A549 (cell line): ENCODE results near the gene DSCAM. TPM values are rescaled to one million over a fixed set of nuclear protein-coding genes. Genes with fewer than 3 reads are reported as not detected.

Experiments
- ATAC-seq, 2 experiments: fragments of 200-7000 bp in 1 of 2; fragments of >200 bp in 1 of 2; cut with Nextera tagmentation in 1 of 2; cut with Tn5 transposase in 1 of 2; 3 replicates each; pipeline versions ENCODE4 v1.8.0 to v1.9.1; 2018 to 2020; ENCODE audit warnings: mild to moderate bottlenecking in 1 of 2, moderate library complexity in 1 of 2
- CTCF ChIA-PET: fragments of 300-600 bp; sonication (Branson Sonifier 250); formaldehyde crosslinking; extraction: SDS; loops from one replicate; lab custom pipeline; 2021; ENCODE audit warnings: antibody characterized with exemption, inconsistent platforms; lab: Yijun Ruan, JAX
- POLR2A ChIA-PET: fragments of 350-600 bp; formaldehyde crosslinking; extraction: SDS; loops from one replicate; lab custom pipeline; 2021; ENCODE audit warnings: antibody characterized with exemption, inconsistent platforms; lab: Yijun Ruan, JAX
- DNase-seq, 2 experiments: peaks; one replicate each; pipeline versions ENCODE4 v3.0.0 to v3.0.0-alpha.2; 2011 to 2016; ENCODE audit warnings: low read depth in 1 of 2, low spot score in 1 of 2
- FAIRE-seq: peaks from 2 replicates; lab custom pipeline; 2011; peaks lifted over from hg19 to GRCh38; lab: Jason Lieb, UNC
- H3K27ac ChIP-seq, 2 experiments: fragments of >200 bp; sonication (Bioruptor Twin); formaldehyde crosslinking; 3 replicates each; pipeline ENCODE4 v1.5.1; 2016 to 2017
- H3K4me1 ChIP-seq: fragments of >200 bp; sonication (Bioruptor Twin); formaldehyde crosslinking; 3 replicates; pipeline ENCODE4 v1.6.1; 2016
- H3K4me2 ChIP-seq: fragments of >200 bp; sonication (Bioruptor Twin); formaldehyde crosslinking; 3 replicates; pipeline ENCODE4 v1.6.1; 2016
- H3K4me3 ChIP-seq: fragments of >200 bp; sonication (Bioruptor Twin); formaldehyde crosslinking; 3 replicates; pipeline ENCODE4 v1.5.1; 2016
- H3K9me3 ChIP-seq: fragments of >200 bp; sonication (Bioruptor Twin); formaldehyde crosslinking; 3 replicates; pipeline ENCODE4 v1.6.1; 2016
- CBX2 ChIP-seq: fragments of 200-600 bp; sonication (generic); IDR thresholded peaks from 2 replicates; pipeline ENCODE4 v1.6.1; 2016; ENCODE audit warnings: low read depth, mild to moderate bottlenecking, borderline replicate concordance
- CBX8 ChIP-seq: fragments of 200-600 bp; sonication (generic); IDR thresholded peaks from 2 replicates; pipeline ENCODE4 v1.6.1; 2016
- CEBPB ChIP-seq, 2 experiments: fragments of >200 bp in 1 of 2; sonication (Bioruptor Twin) in 1 of 2; formaldehyde crosslinking in 1 of 2; IDR thresholded peaks; 2 replicates each; pipeline ENCODE4 v1.6.1; 2012 to 2016
- CHD4 ChIP-seq: fragments of 200-600 bp; sonication (generic); IDR thresholded peaks from 2 replicates; pipeline ENCODE4 v1.6.1; 2016; ENCODE audit warnings: antibody characterized with exemption, mild to moderate bottlenecking, borderline replicate concordance
- ESRRA ChIP-seq: fragments of 150-350 bp; IDR thresholded peaks from 2 replicates; pipeline ENCODE4 v1.6.1; 2014; ENCODE audit warnings: mild to moderate bottlenecking, low read length, borderline replicate concordance
- FOSL2 ChIP-seq, 2 experiments: fragments of 450-650 bp in 1 of 2; fragments of >200 bp in 1 of 2; sonication (Bioruptor Twin) in 1 of 2; formaldehyde crosslinking; IDR thresholded peaks; 2 replicates each; pipeline versions ENCODE4 v1.5.0 to v1.6.1; 2016 to 2020; ENCODE audit warnings: mild to moderate bottlenecking in 1 of 2, moderate library complexity in 1 of 2
- FOXS1 ChIP-seq: fragments of 250-450 bp; sonication (Bioruptor Pico); IDR thresholded peaks from 2 replicates; pipeline ENCODE4 v1.5.0; 2020; ENCODE audit warnings: mild to moderate bottlenecking, moderate library complexity
- HDAC2 ChIP-seq: fragments of 200-600 bp; sonication (generic); IDR thresholded peaks from 2 replicates; pipeline ENCODE4 v1.6.1; 2016
- HOXA7 ChIP-seq: fragments of 250-450 bp; sonication (Bioruptor Pico); IDR thresholded peaks from 2 replicates; pipeline ENCODE4 v1.5.0; 2020; ENCODE audit warnings: mild to moderate bottlenecking, moderate library complexity
- HOXB13 ChIP-seq: fragments of 250-450 bp; sonication (Bioruptor Pico); IDR thresholded peaks from 2 replicates; pipeline ENCODE4 v1.5.0; 2020; ENCODE audit warnings: low read depth, mild to moderate bottlenecking, moderate library complexity
- HOXB5 ChIP-seq: fragments of 250-450 bp; sonication (Bioruptor Pico); IDR thresholded peaks from 2 replicates; pipeline ENCODE4 v1.5.0; 2020; ENCODE audit warnings: mild to moderate bottlenecking, moderate library complexity
- KDM1A ChIP-seq: fragments of 200-600 bp; sonication (generic); IDR thresholded peaks from 2 replicates; pipeline ENCODE4 v1.6.1; 2016; ENCODE audit warnings: low read depth, mild to moderate bottlenecking
- MAFK ChIP-seq: fragments of 450-650 bp; IDR thresholded peaks from 2 replicates; pipeline ENCODE4 v1.6.1; 2014; ENCODE audit not compliant: partially characterized antibody
- MYC ChIP-seq: IDR thresholded peaks from 2 replicates; pipeline ENCODE4 v1.6.1; 2012; ENCODE audit warnings: mild to moderate bottlenecking, inconsistent platforms, low read length, improper control_type of control experiment, borderline replicate concordance
- NFE2L2 ChIP-seq: fragments of 150-350 bp; conservative IDR thresholded peaks from 2 replicates; pipeline ENCODE4 v1.6.1; 2014; ENCODE audit warnings: low read length
- RAD21 ChIP-seq, 2 experiments: fragments of >200 bp in 1 of 2; sonication (Bioruptor Twin) in 1 of 2; formaldehyde crosslinking in 1 of 2; IDR thresholded peaks in 1 of 2; conservative IDR thresholded peaks in 1 of 2; 2 replicates in 1 of 2; 3 replicates in 1 of 2; pipeline ENCODE4 v1.6.1; 2012 to 2018; ENCODE audit warnings: inconsistent platforms in 1 of 2
- RARB ChIP-seq: fragments of 250-450 bp; sonication (Bioruptor Pico); IDR thresholded peaks from 2 replicates; pipeline ENCODE4 v1.8.0; 2021; ENCODE audit warnings: mild to moderate bottlenecking, moderate library complexity
- RCOR1 ChIP-seq: fragments of 150-350 bp; IDR thresholded peaks from 2 replicates; pipeline ENCODE4 v1.6.1; 2014; ENCODE audit warnings: antibody characterized with exemption, low read length, low read depth
- RNF2 ChIP-seq: fragments of 200-600 bp; sonication (generic); IDR thresholded peaks from 2 replicates; pipeline ENCODE4 v1.6.1; 2016; ENCODE audit warnings: low read depth, mild to moderate bottlenecking, antibody characterized with exemption, moderate library complexity, borderline replicate concordance
- TFCP2L1 ChIP-seq: fragments of 250-450 bp; sonication (Bioruptor Pico); IDR thresholded peaks from 2 replicates; pipeline ENCODE4 v1.5.0; 2021; ENCODE audit warnings: mild to moderate bottlenecking
- ZC3H11A ChIP-seq: fragments of 450-650 bp; IDR thresholded peaks from 2 replicates; pipeline ENCODE4 v1.6.1; 2014; ENCODE audit warnings: antibody characterized with exemption, mild to moderate bottlenecking
- ZSCAN20 ChIP-seq: fragments of 250-450 bp; sonication (Bioruptor Pico); IDR thresholded peaks from 2 replicates; pipeline ENCODE4 v1.8.0; 2022; ENCODE audit warnings: mild to moderate bottlenecking, moderate library complexity
- WGBS: methylation state at CpG from one replicate; pipeline ENCODE4 v1.1.6; 2017; ENCODE audit errors: missing lambda C conversion rate; 5-methylcytosine and 5-hydroxymethylcytosine counted together
- polyA plus RNA-seq, 4 experiments: library from polyadenylated mRNA; depleted of rRNA in 3 of 4; stranded (reverse); fragments of >200 nt; fragmentation: RNase III in 1 of 4; extraction: RNeasy Plus Mini Kit Qiagen cat#74134 plus additional on column Dnase treatment in 1 of 4; gene quantifications; 2 replicates in 3 of 4; 3 replicates in 1 of 4; pipeline ENCODE4 v1.2.3, GENCODE V29; 2011 to 2017
- TF ChIP-seq, protein P1 (sequence below): fragments of >200 bp; sonication (Bioruptor Twin); formaldehyde crosslinking; IDR thresholded peaks from 2 replicates; pipeline ENCODE4 v1.6.1; 2016
- TF ChIP-seq, protein P2 (sequence below): IDR thresholded peaks from 2 replicates; pipeline ENCODE4 v1.6.1; 2012
- TF ChIP-seq, protein P3 (sequence below): fragments of >200 bp; sonication (Bioruptor Twin); formaldehyde crosslinking; IDR thresholded peaks from 3 replicates; pipeline ENCODE4 v1.6.1; 2016
- TF ChIP-seq, protein P4 (sequence below): fragments of 200-600 bp; sonication (generic); IDR thresholded peaks from 2 replicates; pipeline ENCODE4 v1.6.1; 2016; ENCODE audit warnings: antibody characterized with exemption, mild to moderate bottlenecking, moderate library complexity
- TF ChIP-seq, protein P5 (sequence below): fragments of >200 bp; sonication (Bioruptor Twin); formaldehyde crosslinking; IDR thresholded peaks from 3 replicates; pipeline ENCODE4 v1.5.1; 2016
- TF ChIP-seq, protein P6 (sequence below): fragments of 150-350 bp; IDR thresholded peaks from 2 replicates; pipeline ENCODE4 v1.6.1; 2014; ENCODE audit warnings: low read depth, mild to moderate bottlenecking, low read length

The DSCAM gene
- polyA plus RNA-seq, 2 of the 4 experiments (the other 2 are of a cell fraction) = not detected

DNA sequence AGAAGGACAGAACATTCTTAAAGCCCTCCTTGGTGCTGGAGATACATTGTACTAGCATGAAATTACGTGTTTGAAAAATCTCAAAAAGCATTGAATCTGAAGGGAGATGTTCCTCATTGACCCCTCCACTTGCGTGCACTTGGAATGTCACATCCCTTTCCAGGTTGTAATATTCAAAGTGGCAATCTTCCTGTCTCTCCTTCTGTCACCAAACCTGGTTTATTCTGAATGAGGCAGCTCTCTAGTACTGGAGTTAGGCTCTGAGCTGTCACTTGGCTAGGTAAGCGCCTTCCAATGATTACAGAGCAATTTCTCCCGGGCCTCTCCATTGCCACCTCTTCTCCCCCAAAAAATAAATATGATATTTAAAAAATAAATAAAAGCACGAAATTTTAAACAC lies 855 bp downstream of the DSCAM start:
- TF ChIP-seq MYC (no peak), RCOR1 (no peak), ZC3H11A (no peak), HOXB13 (no peak), FOXS1 (CRISPR knock-in tag) (no peak), CHD4 (no peak), KDM1A (no peak), CEBPB (IDR thresholded peaks at IDR 0.05) (no peak), ZSCAN20 (no peak), FOSL2 (IDR thresholded peaks at IDR 0.05) (no peak), FOSL2 (CRISPR knock-in tag; IDR thresholded peaks at IDR 0.05) (no peak), CBX8 (no peak), HDAC2 (no peak), MAFK (no peak), TFCP2L1 (no peak), RNF2 (no peak), HOXA7 (CRISPR knock-in tag) (no peak)
- TF ChIP-seq, protein P1, sequence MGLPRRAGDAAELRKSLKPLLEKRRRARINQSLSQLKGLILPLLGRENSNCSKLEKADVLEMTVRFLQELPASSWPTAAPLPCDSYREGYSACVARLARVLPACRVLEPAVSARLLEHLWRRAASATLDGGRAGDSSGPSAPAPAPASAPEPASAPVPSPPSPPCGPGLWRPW = no peak
- TF ChIP-seq, protein P2, sequence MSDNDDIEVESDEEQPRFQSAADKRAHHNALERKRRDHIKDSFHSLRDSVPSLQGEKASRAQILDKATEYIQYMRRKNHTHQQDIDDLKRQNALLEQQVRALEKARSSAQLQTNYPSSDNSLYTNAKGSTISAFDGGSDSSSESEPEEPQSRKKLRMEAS = no peak
- TF ChIP-seq, protein P3, sequence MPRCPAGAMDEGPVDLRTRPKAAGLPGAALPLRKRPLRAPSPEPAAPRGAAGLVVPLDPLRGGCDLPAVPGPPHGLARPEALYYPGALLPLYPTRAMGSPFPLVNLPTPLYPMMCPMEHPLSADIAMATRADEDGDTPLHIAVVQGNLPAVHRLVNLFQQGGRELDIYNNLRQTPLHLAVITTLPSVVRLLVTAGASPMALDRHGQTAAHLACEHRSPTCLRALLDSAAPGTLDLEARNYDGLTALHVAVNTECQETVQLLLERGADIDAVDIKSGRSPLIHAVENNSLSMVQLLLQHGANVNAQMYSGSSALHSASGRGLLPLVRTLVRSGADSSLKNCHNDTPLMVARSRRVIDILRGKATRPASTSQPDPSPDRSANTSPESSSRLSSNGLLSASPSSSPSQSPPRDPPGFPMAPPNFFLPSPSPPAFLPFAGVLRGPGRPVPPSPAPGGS = no peak
- no peak overlapping the region for H3K4me3 ChIP-seq
- ATAC-seq (no peak), FAIRE-seq (no peak), DNase-seq (no peak)
- ChIA-PET CTCF (no interaction called here), POLR2A (no interaction called here)
- no peaks in the 10 kb centered on the region for H3K4me1 ChIP-seq
- no peaks in the 10 kb centered on the region for H3K9me3 ChIP-seq
- no peak overlapping the region for H3K4me2 ChIP-seq
- WGBS = 3% methylated on average over 5 of the region's 5 CpGs
- no peak overlapping the region for H3K27ac ChIP-seq

DNA sequence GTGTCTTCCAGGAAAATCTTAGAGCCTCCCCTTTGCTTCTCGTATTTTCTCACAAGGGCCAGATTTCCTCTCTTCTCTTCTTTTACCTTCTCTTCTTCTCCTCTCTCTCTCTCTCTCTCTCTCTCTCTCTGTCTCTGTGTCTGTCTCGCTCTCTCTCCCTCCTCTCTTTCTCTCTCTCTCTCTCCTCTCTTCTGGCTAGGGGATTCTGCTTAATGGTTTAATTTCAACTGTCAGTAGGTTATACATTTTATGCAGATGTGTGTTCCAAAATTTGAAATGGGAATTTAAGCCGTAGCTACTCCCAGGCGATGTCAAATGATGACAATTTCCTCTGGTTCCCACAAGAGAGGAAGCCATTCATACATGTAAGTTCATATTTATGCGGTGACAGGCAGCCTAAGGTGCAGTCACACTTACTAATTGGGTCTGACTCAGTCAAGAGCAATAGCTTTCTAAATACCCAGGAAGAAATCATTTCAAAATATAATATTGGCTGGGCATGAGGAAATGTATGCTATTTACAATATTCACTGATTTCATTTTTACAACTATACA lies 1.4 kb downstream of the DSCAM start:
- no peak for FAIRE-seq
- no peak overlapping the region for H3K4me3 ChIP-seq
- CTCF ChIA-PET = no interaction called here
- H3K4me1 ChIP-seq = no peaks in the 10 kb centered on the region
- POLR2A ChIA-PET = no interaction called here
- DNase-seq = no peak
- H3K9me3 ChIP-seq = no peaks in the 10 kb centered on the region
- ATAC-seq = no peak
- no peak overlapping the region for H3K27ac ChIP-seq
- 24% methylated on average over 5 of the region's 5 CpGs for WGBS
- no peak overlapping the region for H3K4me2 ChIP-seq
- TF ChIP-seq, protein P4, sequence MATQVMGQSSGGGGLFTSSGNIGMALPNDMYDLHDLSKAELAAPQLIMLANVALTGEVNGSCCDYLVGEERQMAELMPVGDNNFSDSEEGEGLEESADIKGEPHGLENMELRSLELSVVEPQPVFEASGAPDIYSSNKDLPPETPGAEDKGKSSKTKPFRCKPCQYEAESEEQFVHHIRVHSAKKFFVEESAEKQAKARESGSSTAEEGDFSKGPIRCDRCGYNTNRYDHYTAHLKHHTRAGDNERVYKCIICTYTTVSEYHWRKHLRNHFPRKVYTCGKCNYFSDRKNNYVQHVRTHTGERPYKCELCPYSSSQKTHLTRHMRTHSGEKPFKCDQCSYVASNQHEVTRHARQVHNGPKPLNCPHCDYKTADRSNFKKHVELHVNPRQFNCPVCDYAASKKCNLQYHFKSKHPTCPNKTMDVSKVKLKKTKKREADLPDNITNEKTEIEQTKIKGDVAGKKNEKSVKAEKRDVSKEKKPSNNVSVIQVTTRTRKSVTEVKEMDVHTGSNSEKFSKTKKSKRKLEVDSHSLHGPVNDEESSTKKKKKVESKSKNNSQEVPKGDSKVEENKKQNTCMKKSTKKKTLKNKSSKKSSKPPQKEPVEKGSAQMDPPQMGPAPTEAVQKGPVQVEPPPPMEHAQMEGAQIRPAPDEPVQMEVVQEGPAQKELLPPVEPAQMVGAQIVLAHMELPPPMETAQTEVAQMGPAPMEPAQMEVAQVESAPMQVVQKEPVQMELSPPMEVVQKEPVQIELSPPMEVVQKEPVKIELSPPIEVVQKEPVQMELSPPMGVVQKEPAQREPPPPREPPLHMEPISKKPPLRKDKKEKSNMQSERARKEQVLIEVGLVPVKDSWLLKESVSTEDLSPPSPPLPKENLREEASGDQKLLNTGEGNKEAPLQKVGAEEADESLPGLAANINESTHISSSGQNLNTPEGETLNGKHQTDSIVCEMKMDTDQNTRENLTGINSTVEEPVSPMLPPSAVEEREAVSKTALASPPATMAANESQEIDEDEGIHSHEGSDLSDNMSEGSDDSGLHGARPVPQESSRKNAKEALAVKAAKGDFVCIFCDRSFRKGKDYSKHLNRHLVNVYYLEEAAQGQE = no peak
- TF ChIP-seq NFE2L2 = no peak
- TF ChIP-seq ZSCAN20 = no peak
- no peak for TF ChIP-seq RNF2
- TF ChIP-seq ESRRA = no peak
- TF ChIP-seq, protein P5, sequence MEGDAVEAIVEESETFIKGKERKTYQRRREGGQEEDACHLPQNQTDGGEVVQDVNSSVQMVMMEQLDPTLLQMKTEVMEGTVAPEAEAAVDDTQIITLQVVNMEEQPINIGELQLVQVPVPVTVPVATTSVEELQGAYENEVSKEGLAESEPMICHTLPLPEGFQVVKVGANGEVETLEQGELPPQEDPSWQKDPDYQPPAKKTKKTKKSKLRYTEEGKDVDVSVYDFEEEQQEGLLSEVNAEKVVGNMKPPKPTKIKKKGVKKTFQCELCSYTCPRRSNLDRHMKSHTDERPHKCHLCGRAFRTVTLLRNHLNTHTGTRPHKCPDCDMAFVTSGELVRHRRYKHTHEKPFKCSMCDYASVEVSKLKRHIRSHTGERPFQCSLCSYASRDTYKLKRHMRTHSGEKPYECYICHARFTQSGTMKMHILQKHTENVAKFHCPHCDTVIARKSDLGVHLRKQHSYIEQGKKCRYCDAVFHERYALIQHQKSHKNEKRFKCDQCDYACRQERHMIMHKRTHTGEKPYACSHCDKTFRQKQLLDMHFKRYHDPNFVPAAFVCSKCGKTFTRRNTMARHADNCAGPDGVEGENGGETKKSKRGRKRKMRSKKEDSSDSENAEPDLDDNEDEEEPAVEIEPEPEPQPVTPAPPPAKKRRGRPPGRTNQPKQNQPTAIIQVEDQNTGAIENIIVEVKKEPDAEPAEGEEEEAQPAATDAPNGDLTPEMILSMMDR = no peak
- TF ChIP-seq, protein P6, sequence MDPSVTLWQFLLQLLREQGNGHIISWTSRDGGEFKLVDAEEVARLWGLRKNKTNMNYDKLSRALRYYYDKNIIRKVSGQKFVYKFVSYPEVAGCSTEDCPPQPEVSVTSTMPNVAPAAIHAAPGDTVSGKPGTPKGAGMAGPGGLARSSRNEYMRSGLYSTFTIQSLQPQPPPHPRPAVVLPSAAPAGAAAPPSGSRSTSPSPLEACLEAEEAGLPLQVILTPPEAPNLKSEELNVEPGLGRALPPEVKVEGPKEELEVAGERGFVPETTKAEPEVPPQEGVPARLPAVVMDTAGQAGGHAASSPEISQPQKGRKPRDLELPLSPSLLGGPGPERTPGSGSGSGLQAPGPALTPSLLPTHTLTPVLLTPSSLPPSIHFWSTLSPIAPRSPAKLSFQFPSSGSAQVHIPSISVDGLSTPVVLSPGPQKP = no peak
- no peak for TF ChIP-seq CBX2
- no peak for TF ChIP-seq RARB (CRISPR knock-in tag)
- no peak for TF ChIP-seq RAD21 (conservative IDR thresholded peaks at IDR 0.05 in 1 of 2, IDR thresholded peaks at IDR 0.05 in 1 of 2)
- TF ChIP-seq HOXB5 = no peak
- TF ChIP-seq MYC = no peak
- TF ChIP-seq ZC3H11A = no peak
